C4-2B (cell line): ENCODE measurements around the gene USP15.

Experiments used
- ZFX ChIP-seq: fragments of 450-650 bp; IDR thresholded peaks from 2 replicates; pipeline ENCODE4 v1.6.1; 2017
- TF ChIP-seq, protein P1 (sequence below): fragments of 450-650 bp; conservative IDR thresholded peaks from 2 replicates; pipeline ENCODE4 v1.5.1; 2017; ENCODE audit warnings: mild to moderate bottlenecking

DNA sequence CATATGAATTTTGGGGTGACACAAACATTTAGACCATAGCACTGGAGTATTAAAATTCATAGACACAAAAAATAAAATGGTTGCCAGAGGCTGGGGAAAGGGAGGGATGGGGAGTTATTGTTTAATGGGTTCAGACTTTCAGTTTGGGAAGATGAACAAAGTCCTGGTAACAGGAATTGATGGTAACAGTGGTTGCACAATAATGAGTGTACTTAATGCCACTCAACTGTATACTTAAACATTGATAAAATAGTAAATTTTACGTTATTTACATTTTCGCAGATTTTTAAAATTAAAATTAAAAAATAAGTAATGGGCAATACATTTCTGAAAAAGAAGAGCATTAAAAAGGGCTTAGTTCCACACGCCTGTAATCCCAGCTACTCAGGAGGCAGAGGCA is 35.6 kb upstream of the USP15 start:
- TF ChIP-seq, protein P1, sequence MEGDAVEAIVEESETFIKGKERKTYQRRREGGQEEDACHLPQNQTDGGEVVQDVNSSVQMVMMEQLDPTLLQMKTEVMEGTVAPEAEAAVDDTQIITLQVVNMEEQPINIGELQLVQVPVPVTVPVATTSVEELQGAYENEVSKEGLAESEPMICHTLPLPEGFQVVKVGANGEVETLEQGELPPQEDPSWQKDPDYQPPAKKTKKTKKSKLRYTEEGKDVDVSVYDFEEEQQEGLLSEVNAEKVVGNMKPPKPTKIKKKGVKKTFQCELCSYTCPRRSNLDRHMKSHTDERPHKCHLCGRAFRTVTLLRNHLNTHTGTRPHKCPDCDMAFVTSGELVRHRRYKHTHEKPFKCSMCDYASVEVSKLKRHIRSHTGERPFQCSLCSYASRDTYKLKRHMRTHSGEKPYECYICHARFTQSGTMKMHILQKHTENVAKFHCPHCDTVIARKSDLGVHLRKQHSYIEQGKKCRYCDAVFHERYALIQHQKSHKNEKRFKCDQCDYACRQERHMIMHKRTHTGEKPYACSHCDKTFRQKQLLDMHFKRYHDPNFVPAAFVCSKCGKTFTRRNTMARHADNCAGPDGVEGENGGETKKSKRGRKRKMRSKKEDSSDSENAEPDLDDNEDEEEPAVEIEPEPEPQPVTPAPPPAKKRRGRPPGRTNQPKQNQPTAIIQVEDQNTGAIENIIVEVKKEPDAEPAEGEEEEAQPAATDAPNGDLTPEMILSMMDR = no peak
- TF ChIP-seq ZFX = no peak
